ENCODE data around the gene ZCCHC17.
"Not testable (repeated sequence)": the region's sequence is repeated elsewhere in the genome, so short reads cannot be mapped to it uniquely, and the experiment has no call there.

ZCCHC17 gene

GRCh38 chr1:31371121-31371959 is 74.5 kb downstream of the ZCCHC17 start:
- DNase-seq, result no peak

DNA sequence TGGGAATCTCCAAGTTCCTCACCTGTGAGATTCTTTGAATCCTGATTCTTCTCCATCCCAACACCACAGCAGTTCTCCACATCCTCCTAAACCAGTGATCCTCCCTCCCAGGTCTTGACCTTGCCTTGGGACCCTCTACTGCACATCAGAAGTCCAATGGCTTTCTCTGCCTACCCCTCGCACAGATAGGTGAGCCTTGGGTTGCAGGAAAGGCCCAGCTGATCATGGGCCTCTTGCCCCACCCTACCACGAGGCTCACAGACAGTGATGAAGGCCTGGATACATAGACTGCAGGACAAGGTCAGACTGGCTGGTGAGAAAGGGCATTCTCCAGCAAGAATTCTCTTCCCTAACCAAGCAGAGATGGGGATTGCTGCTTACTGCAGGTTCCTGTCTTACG is 75.2 kb downstream of the ZCCHC17 start:
- DNase-seq, result no peak

DNA sequence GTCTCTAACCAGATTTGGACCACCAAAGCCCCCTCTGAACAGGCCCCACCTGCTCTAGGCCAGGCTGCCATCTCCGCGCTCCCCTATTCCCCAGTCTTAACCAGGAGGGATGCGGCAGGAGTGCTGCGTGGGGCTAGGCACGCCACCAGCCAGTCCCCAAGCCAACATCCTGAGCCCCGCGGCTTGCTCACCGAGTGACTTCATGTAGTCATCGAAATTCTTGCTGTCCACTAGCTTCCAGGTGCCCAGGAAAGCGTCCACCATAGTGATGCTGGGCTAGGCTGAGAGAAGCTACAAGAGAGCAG is 75.9 kb downstream of the ZCCHC17 start:
- DNase-seq, result no peak

DNA sequence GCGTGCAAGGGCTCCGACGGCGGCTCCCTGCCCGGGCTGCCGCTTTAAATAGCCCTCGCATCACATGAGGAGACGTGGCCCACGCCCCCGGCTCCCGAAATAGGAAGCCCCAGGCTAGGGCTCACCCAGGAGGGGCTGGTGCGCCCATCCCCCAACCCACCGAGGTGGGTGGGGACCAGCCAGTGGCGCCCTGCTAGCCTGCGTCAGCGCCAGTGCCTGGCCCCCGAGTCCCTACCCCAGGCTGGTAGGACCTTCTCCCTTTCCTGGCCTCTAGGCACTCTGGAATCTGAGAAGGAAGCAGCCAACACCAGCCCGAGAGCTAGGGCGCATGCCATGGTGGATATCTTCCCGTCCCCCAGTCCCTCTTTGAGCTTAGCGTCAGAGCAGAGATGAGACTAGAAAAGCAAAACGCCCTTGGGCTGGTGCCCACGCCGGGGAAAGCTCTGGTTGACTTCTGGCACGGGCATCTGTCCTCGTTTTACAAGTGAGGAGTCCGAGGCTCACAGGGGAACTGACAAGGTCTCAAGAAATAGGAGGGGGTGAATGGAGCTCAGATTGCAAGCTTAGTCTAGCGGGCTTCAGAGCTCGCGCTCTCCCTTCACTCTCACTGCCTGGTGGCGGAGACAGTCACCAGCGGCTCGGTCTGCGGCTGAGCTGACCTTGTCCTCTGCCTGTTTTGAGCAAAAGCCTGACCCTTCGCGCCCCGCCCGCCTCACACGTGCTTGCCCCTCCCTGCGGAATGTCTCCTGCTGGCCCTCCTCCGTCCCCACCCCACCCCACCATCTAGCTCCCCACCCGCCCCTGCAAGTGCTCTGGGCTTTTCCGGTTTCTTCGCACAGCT is 76.4 kb downstream of the ZCCHC17 start, which contains the start of gene FABP3:
FABP3 (minus strand) TSS at position 21 of the 841 bp plus-strand sequence. CDS start 62 bp downstream, outside the sequence.
- DNase-seq, result peak; percentile 73

GRCh38 chr1:31373897-31374486 is 77.2 kb downstream of the ZCCHC17 start:
- peak; percentile 73 for DNase-seq

- no peak for DNase-seq
Observed at GRCh38 chr1:31374511-31375196, 77.8 kb downstream of the ZCCHC17 start.

DNA sequence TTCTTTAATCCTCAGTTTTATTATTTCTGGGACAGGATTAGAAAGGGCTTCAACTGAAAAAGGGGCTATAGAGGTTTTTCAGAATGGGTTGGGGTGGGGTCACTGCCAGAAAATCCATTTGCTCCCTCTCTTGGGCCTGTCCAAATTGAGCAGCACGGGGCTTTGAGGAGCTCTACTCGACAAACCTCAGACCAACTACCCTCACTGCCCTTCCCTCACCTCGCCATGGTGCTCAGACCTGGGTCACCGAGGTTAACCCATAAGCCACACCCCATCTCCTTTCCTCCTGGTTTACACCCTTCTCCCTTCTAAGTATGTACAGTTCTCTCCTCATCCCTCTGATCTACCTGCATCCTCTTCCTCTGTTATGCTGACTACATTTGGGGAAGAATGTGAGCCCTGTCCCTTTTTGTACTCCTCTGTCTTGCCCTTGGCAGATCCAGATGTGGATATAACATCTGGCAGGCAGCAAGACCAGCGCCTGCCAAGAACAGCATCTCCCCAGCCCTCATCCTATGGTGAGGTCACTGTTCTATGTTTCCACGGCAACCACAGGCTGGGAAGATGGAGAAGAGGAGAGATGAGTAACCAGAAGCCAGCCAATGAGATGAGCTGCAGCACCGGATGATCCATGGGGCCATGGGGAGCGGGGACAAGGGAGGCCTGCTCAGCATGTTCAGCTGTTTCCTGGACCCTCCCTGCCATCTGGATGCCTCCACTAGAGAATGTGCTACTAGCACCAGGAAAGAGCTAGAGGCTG is 79.7 kb downstream of the ZCCHC17 start:
- DNase-seq, result peak; percentile 19

- DNase-seq, result no peak
Observed at GRCh38 chr1:31377364-31377863, 80.6 kb downstream of the ZCCHC17 start.

DNA sequence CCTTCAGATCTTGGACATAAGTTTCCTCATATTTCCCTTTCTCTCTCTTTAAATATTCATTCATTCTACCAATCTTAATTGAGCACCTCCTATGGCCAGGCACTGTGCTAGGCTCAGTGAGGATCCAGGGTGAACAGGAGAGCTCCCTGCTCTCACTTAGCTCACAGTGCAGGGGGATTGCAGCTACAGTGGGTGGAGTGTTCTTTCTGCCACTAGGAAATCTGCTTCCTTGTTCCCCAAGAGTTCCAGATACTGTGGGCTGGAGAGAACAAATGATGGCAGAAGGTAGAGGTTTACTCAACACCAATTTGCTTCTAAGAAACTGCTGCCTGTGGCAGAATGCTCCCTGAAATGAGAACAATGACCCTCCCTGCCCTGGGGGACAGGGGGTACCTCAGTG is 81.2 kb downstream of the ZCCHC17 start:
- no peak for DNase-seq

DNA sequence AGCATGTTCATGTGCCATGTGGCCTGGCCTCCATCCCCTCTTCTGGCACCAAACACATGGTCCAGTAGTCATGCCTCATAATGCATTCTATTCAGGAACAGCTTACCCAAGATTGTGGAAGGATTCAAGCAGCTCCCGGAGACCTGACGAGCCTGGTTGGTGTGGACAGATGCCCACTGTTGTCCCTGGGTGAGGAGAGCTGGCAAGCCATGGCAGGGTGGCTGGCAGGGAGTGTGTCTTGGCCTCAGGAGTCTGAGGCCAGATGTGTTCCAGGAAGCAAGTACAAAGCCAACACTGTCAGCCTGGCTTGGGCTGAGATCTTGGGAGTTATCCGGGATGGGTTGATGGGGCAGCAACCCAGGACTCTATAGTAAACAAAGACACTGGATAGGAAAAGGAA is 83.3 kb downstream of the ZCCHC17 start:
- no peak for DNase-seq

GRCh38 chr1:31381394-31382294 is 84.8 kb downstream of the ZCCHC17 start:
- DNase-seq, result no peak

GRCh38 chr1:31382379-31382989 is 85.7 kb downstream of the ZCCHC17 start:
- DNase-seq, result no peak

GRCh38 chr1:31383967-31384366 is 87.1 kb downstream of the ZCCHC17 start:
- no peak for DNase-seq

- DNase-seq, result not testable (repeated sequence)
Observed at GRCh38 chr1:31386576-31387243, 89.9 kb downstream of the ZCCHC17 start.

GRCh38 chr1:31387612-31388011 is 90.8 kb downstream of the ZCCHC17 start:
- DNase-seq, result no peak

DNA sequence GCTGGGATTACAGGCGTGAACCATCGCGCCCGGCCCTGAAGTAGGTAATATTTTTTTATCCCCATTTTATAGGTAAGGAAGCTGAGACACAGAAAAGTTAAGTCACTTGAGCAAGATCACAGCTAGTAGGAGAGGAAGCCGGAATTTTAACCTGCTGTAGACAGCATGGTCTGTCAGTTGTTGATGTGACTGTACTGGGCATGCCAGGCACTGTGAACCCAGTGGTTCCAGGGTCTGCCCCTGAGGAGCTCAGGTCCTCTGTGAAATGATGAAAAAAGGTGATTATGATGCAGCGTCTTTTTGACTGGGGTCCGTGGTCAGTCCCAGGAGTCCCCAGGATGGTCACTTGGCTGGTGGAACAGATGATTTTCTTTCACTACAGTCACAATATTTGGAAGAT is 92.8 kb downstream of the ZCCHC17 start:
- DNase-seq, result no peak

DNA sequence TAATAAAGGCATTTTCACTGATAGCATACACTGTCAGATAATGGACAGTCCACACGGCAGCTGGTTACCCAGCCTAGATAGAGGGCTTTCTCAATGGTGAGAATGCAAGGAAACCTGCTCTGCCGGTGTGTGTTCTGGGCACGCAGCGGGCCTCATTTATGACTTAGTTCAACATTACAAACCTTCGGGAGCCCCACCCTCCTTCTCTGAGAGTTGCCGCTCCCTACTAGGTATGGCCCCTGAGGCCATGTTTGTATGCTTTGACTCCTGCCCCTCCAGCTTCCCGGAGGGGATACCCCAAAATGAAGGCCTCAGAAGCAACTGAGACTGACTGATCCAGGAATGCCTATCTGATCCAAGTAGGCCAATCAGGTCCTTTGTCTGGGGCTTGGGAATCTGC is 93.2 kb downstream of the ZCCHC17 start:
- no peak for DNase-seq

DNA sequence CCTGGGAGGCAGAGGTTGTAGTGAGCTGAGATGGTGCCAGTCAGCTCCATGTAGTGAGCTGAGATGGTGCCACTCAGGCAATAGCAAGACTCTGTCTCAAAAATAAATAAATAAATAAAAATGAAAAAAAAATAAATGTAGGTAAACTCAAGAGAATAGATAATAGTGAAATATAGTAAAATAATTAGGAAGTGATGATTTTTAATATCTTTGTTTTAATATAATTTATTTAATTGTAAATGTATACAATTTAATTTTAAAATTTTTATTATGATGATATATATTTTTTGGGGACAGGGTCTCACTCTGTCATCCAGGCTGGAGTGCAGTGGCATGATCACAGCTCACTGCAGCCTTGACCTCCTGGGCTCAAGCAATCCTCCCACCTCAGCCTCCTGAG is 96.6 kb downstream of the ZCCHC17 start:
- no peak for DNase-seq

GRCh38 chr1:31394584-31395193 is 97.9 kb downstream of the ZCCHC17 start:
- DNase-seq, result peak; percentile 81

Measured in NCI-H1105 treated with DMSO at 0.1 percent for 48 hours (cell line).